ENCODE data around the gene NOL4L. TPM values are rescaled to one million over a fixed set of nuclear protein-coding genes. Genes with fewer than 3 reads are reported as not detected.

Gene NOL4L
- polyA plus RNA-seq, 5 donors, result 31.0 to 41.4 (median 39.2) TPM

GRCh38 chr20:32577657-32578056 lies 7.5 kb downstream of the NOL4L start:
- no peak for DNase-seq

DNA sequence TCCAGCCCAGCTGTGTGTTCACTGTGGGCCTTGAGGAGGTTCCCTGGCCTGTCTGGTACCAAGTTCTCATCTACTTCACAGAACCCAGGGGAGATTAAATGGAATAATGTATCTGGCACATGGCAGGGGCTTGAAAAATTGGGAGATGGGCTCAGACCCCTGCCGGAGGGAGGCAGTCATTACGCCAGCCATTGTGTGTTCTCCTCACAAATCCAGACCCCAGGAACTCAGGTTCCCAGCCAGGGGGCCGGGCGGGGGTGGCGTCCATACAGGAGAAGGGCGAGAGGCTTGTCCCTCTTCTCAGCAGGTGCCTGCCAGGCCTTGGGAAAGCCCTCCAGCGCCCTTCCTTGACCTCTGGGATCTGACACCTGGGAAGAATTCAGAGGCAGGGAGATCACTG lies 8.1 kb downstream of the NOL4L start:
- DNase-seq, result no peak

GRCh38 chr20:32576560-32576959 lies 8.6 kb downstream of the NOL4L start:
- no peak for DNase-seq

- no peak for DNase-seq
Measured at GRCh38 chr20:32575805-32576204, 9.3 kb downstream of the NOL4L start.

DNA sequence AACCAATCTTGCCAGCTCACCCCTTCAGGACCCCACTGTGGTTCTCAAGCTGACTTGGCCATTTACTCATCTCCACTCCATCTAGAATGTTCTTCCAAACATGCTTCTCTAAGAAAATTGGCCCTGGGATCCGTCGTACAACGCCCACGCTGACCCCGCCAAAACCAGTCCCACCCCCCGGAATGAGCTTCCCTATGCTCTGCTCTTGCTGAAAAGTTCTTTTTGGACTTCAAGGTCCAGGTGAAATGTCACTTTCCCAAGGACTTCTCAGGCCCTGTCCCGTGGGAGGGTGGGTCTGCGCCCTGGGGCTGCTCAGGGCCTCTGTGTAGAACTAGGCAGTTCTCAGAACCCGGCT lies 9.9 kb downstream of the NOL4L start:
- DNase-seq, result no peak

DNA sequence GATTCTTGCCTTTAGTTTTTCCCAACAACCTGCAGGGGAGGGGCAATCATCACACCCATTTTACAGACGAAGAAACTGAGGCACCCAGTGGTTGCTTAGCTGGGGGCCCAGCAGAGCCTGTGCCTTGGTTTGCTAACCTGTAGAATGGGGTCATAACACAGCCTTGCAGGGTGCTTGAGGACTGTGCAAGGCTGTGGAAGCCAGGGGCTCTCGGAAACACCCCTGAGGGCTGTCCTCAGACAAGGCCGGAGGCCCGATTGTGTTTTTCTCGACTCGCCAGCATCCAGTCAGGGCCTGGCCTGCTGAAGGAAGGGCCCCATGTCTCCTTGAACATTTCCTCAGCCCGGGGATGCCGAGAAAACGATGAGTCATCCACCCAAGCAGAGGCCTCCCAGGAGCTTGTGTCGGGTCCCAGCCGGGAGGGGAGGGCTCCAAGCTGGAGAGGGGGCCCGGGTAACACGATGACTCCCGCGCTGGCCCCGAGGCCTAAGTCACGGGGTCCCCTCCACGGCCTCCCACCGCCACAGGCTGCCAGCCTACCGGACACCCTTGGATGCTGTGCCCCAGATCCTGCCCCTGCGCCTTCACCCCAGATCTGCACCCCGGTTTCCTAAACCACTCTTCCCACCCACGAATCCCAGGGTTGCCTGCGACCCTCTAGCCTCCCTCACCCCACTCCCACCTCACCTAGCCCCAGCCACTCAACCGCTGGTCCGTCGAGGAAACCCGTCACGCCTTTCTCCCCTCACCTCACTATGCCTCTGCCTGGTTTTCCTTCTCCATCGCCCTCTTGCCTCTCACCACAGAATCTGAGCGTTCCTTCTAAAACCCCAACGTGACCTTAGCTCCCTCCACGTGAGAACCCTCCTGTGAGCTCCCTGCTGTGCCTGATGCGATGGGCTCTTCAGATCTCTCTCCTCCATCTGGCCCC lies 10.6 kb downstream of the NOL4L start:
- no peak for DNase-seq

GRCh38 chr20:32573167-32573851 lies 11.8 kb downstream of the NOL4L start:
- no peak for DNase-seq

GRCh38 chr20:32572271-32572968 lies 12.7 kb downstream of the NOL4L start:
- DNase-seq, result no peak

DNA sequence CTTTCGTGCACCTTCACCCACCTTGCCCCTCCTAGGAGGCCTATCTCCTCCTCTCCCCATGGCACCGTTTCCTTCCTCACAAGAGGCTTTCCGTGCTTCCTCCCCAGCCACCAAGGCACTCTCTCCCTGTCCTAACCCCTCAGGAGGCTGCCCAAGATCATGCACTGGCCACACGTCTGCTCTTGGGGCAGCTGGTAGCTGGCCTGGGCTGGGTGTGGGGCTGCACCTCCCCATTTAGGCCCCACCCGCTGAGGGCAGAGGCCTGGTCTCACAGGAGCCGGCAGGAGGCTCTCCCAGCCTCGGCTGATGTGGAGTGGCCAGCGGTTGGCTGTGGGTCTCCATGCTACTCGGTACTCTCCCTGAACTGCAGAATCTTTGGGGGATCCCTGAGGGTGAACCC lies 13.6 kb downstream of the NOL4L start:
- no peak for DNase-seq

DNA sequence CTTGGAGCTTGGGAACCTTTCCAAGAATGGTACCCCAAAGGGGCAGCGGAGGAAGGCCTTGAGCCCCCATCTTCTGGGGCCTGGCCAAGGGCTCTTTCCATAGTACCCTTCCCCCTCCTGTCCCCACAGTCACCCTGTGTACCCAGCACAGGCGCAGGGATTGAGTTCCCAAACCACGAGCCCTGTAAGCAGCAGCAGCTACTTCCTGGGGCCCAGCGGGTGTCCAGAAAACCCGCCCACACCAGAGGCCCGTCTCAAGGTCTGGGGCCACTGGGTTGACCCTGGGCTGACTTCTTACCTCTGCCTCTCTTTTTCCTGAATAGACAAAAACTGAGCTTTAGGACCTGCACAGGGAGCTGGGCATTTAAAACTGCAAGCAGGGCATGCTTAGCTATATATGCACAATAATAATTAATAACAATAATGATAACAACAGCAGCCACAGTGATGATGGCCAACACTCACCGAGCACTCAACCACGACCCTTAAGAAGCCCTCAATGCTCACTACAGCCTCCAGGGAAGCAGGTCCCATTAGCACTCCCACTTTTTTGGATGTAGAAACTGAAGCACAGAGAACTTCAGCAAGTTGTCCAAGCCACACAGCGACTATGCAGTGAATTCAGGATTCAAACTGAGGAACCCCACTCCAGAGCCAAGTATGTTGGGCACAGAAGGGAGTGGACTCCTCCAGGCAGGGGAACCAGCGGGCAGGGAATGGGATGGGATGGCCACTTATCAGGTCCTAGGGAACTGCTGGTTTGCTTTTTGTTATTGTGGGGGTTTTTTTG lies 14.5 kb downstream of the NOL4L start:
- no peak for DNase-seq

DNA sequence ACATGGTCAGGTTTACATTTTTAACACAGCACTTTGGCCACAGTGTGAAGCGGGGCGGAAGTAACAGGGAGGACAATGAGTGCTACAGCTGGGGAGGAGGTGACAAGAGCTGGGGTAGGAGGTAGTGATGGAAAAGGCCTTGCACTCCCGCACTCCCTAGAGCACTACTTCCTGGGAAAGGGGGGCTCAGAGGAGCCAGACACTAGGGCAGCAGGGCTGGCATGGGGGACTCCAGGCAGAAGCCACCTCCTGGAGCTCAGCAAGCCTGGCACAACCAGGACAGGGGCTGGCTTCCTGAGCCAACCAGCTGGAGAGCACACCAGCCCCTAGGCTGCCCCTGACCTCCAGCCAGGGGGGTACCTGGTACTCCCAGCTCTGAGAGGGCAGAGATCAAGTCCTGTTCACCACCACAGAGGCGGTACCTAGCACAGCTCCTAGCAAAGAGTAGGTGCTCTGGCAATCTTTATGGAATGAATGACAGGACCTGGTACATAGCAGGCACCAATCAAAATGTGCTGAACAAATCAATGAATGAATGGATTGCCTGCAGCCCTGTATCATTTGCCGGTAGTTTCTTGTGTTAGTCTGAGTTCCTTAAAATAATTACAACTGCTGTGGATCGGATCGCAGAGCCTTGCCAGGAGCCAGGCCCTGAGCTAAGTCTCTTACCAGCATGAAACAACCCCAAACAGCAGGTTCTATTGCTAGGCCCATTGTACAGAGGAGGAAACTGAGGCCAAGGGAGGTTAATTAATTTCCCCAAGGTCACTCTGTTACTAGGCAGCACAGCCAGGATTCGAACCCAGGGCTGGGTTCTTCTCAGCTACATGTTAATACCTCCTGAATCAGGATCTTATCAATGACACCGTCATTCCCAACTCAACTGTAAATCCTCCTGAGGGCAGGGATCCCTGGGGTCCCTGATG lies 15.5 kb downstream of the NOL4L start:
- DNase-seq, result no peak

- DNase-seq, result no peak
Measured at GRCh38 chr20:32569018-32569379, 16.1 kb downstream of the NOL4L start.

DNA sequence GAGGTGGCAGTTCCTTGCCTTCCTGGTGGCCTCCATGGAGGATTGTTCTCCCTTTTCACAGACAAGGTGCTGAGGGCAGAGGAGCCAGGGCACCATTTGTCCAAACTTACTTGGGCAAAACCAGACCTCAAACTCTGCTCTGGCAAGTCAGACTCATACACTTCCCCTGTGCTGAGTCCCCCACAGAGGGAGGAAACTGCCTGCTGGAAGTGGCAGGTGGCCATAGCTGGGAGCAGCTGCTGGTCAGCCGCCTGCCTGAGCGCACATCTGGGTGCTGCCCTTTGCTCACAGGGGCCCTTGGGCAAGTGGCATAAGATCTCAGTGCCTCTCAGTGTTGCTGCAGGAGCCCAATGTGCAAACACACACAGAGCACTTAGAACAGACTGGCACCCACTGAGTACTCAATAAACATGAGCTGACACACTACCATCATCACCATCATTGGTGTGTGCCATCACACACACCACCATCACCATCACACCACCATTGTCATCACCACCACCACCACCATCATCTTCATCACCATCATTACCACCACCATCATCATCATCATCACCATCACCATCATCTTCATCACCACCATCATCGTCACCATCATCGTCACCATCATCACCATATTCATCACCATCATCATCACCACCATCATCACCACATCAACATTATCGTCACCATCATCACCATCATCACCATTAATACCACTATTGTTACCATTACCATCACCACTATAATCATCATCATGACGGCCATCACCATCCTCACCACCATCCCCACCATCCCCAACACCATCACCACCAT lies 17.6 kb downstream of the NOL4L start:
- DNase-seq, result no peak

DNA sequence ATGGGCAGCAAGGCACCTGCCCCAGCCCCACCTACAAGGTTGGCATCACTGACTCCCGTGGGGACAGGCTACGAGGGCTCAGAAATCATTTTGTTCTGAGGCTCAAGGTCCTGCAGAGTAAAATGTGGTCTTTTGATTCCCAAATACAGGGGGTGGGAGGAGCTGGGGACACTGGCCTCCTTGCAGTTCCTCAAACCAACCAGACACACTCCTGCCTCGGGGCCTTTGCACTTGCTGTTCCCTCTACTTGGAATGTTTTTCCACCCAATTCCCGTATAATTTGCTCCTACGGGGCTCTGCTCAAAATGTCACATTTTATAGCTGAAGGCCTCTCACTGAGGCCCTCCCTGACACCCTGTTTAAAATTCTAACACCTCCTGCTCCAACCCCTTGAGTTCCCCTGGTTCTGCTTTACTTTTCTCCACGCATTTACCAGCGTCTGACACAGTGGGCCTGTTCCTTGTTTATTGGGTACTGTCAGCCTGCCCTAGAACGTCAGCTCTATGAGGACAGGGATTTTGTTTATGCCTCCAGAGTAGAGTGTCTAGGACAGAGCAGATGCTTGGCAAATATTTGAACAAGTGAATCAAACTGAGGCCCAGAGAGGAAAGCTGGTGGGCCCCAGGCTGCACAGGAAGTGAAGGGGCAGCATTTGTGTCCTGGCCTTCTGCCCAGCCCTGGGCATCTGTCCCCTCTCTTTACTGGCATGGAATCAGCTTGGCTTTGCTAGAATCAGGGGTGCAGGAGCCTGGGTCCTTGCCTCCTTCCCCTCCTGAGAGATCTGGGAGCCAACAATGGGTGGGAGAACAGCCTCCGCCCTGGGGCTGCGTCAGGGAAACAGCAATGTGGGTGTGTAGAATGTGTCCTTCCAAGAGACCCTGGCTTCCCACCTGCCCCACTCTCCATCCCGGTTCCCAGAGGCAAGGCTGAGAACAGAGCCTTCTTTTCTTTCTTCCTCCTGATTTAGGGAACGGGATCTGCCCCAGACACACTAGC lies 18.5 kb downstream of the NOL4L start:
- DNase-seq, result no peak

DNA sequence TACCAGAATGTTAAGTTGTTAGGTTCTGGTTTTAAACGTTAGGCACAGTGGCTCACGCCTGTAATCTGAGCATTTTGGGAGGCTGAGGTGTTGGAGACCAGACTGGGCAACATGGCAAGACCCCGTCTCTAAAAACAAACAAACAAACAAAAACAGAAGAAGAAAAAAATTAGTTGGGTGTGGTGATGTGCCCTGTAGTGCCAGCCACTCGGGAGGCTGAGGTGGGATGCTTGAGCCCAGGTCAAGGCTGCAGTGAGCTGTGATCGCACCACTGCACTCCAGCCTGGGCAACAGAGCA lies 19.4 kb downstream of the NOL4L start:
- DNase-seq, result no peak

DNA sequence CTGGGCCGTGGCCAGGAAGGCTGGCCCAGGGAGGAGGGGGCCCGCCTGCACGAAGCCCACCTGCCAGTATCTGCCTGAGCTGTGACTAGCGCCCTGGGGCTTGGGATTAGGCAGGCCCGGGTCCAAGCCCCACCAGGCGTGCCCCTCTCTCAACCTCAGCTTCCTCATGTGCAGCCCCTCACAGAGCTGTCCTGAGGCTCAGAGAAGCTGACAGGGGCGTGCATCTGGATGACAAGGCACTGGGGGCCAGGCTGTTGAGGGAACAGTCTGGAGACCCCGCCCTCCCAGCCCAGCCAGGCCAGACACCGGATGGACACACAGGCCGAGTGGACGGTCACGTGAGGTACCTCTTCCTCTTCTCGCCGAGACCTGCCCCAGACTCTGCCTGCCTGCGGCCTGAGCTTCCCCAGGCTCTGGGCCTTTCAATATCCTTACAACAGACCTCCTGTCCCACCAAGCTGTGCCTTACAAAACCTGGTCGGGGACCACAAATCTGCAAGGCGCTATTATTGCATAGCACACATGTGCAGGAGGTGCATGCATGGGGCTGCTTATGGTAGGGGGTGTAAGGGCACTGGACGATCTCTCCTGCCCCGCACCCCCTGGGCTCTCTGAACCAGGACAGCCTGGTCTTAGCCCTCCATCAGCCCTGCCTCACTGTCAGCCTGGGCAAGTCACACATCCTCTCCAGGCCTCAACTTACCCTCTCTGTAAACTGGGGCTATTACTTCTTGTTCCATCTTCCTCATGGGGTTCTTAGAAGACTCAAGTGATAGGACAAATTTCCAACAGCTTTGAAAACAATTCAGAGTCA lies 20.0 kb downstream of the NOL4L start:
- DNase-seq, result no peak

DNA sequence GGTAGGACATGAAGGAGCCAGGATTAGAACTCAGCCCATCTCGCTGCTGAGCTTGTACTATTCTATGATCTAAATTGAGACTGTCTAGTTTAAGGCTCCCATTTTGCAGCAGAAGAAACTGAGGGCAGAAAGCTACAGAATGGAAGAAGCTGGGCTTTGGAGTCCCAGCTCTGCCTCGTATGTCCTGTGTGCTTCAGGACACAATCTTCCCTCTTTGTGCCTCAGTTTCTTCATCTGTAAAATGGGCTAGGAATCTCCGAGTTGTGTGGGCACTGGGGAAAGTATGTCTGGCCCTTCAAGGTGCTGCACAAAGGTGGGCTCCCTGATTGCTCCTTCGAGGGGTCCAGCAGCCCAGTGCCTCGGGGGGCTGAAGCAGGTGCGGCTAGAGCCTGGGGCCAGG lies 20.7 kb downstream of the NOL4L start:
- DNase-seq, result no peak

Measured in right lung (tissue), 5 donors.